ENCODE results near the gene NLRC5. TPM values are rescaled to one million over a fixed set of nuclear protein-coding genes. Genes with fewer than 3 reads are reported as not detected.

NLRC5 gene
- total RNA-seq, 2 donors from 2014 or later: 8.3 to 23.4 TPM

- 67 to 93% methylated on average over 2 of the region's 2 CpGs for WGBS, 2 donors
- no peaks in the 10 kb centered on the region for H3K9me3 ChIP-seq
- no peaks in the 10 kb centered on the region for H3K36me3 ChIP-seq (replicated peaks in 1 of 2; ENCODE audit: insufficient read depth in 1 of 2, low read depth in 2 of 2)
- H3K4me3 ChIP-seq: no peak overlapping the region
- H3K27me3 ChIP-seq: no peaks in the 10 kb centered on the region
- H3K4me1 ChIP-seq: no peaks in the 10 kb centered on the region
- H3K27ac ChIP-seq: no peak overlapping the region
- intact Hi-C loops (cut with DNase I): no loop called here
- TF ChIP-seq POLR2A (IDR thresholded peaks at IDR 0.05) (no peak), CTCF (IDR thresholded peaks at IDR 0.05) (no peak)
- ATAC-seq (no peak), DNase-seq (no peak)
Measured at GRCh38 chr16:57027067-57027466, 37.7 kb downstream of the NLRC5 start.

DNA sequence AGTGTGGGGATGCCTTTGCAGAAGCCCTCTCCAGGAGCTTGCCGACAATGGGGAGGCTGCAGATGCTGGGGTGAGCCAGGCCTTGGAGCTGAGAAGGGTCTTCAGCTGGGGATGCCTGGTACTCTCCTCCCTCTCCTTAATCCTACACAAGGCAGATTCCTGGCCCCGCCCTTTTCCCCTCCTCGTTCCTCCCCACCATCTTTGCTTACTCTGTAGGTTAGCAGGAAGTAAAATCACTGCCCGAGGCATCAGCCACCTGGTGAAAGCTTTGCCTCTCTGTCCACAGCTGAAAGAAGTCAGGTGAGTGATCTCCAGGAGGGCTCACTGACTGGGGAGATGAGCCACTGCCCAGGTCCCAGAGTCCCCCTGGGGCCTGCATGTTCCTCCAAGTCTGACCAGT is 38.7 kb downstream of the NLRC5 start:
- no peak for TF ChIP-seq POLR2A (IDR thresholded peaks at IDR 0.05)
- TF ChIP-seq CTCF (IDR thresholded peaks at IDR 0.05): no peak
- no peak for ATAC-seq
- no peaks in the 10 kb centered on the region for H3K36me3 ChIP-seq (replicated peaks in 1 of 2; ENCODE audit: insufficient read depth in 1 of 2, low read depth in 2 of 2)
- WGBS, 2 donors: 73 to 77% methylated on average over 4 of the region's 4 CpGs
- H3K27me3 ChIP-seq: no peaks in the 10 kb centered on the region
- intact Hi-C loops (cut with DNase I): no loop called here
- no peak for DNase-seq
- no peak overlapping the region for H3K27ac ChIP-seq
- H3K9me3 ChIP-seq: no peaks in the 10 kb centered on the region
- H3K4me1 ChIP-seq: no peaks in the 10 kb centered on the region
- H3K4me3 ChIP-seq: no peak overlapping the region

- DNase-seq: no peak
- WGBS, 2 donors: 80 to 82% methylated on average over 8 to 16 of the region's 16 CpGs
- intact Hi-C loops (cut with DNase I): no loop called here
- no peak overlapping the region for H3K4me3 ChIP-seq
- H3K36me3 ChIP-seq (replicated peaks in 1 of 2; ENCODE audit: insufficient read depth in 1 of 2, low read depth in 2 of 2): no peaks in the 10 kb centered on the region
- H3K27me3 ChIP-seq: no peaks in the 10 kb centered on the region
- H3K27ac ChIP-seq: no peak overlapping the region
- TF ChIP-seq CTCF (IDR thresholded peaks at IDR 0.05) (no peak), POLR2A (IDR thresholded peaks at IDR 0.05) (no peak)
- no peaks in the 10 kb centered on the region for H3K9me3 ChIP-seq
- H3K4me1 ChIP-seq: no peaks in the 10 kb centered on the region
- no peak for ATAC-seq
Measured at GRCh38 chr16:57029161-57030160, 40.1 kb downstream of the NLRC5 start.

- H3K27ac ChIP-seq: no peak overlapping the region
- H3K27me3 ChIP-seq: no peaks in the 10 kb centered on the region
- H3K9me3 ChIP-seq: no peaks in the 10 kb centered on the region
- intact Hi-C loops (cut with DNase I): no loop called here
- H3K36me3 ChIP-seq (replicated peaks in 1 of 2; ENCODE audit: insufficient read depth in 1 of 2, low read depth in 2 of 2): no peaks in the 10 kb centered on the region
- no peaks in the 10 kb centered on the region for H3K4me1 ChIP-seq
- WGBS, 2 donors: 69 to 74% methylated on average over 2 of the region's 2 CpGs
- DNase-seq (no peak), ATAC-seq (no peak)
- TF ChIP-seq POLR2A (IDR thresholded peaks at IDR 0.05) (no peak), CTCF (IDR thresholded peaks at IDR 0.05) (no peak)
- H3K4me3 ChIP-seq: no peak overlapping the region
Measured at GRCh38 chr16:57030346-57030902, 41.1 kb downstream of the NLRC5 start.

Measured in body of pancreas (tissue), 4 donors.